H1 (cell line): ENCODE data around the gene LIMA1. TPM values are rescaled to one million over a fixed set of nuclear protein-coding genes. Genes with fewer than 3 reads are reported as not detected.
A peak's percentile ranks its signal among the peaks of the same experiment; 100 is the strongest.
"Not testable (repeated sequence)": the region's sequence is repeated elsewhere in the genome, so short reads cannot be mapped to it uniquely, and the experiment has no call there.

ENCODE experiments used
- CTCF ChIA-PET: fragments of 300-600 bp; sonication (Branson Sonifier 250); formaldehyde crosslinking; loops from one replicate; lab custom pipeline; 2021; ENCODE audit not compliant: partially characterized antibody; lab: Charles Lee
- POLR2A ChIA-PET: fragments of 300-600 bp; sonication (Branson Sonifier 250); formaldehyde crosslinking; loops from one replicate; lab custom pipeline; 2021; ENCODE audit warnings: inconsistent platforms; ENCODE audit not compliant: partially characterized antibody; lab: Charles Lee
- DNase-seq, 2 experiments: peaks; one replicate each; pipeline versions ENCODE4 v3.0.0 to v3.0.0-alpha.2; 2010 to 2022; ENCODE audit warnings: low spot score in 2 of 2, low read depth in 1 of 2, mixed read lengths in 1 of 2
- FAIRE-seq: peaks from 2 replicates; lab custom pipeline; 2011; peaks lifted over from hg19 to GRCh38; lab: Jason Lieb, UNC
- H2AFZ ChIP-seq: 2 replicates; pipeline ENCODE4 v1.8.1; 2012; ENCODE audit warnings: low read length, inconsistent platforms
- H2AK5ac ChIP-seq: 2 replicates; pipeline ENCODE4 v1.6.1; 2013; ENCODE audit warnings: low read depth, low read length
- H2BK120ac ChIP-seq: replicated peaks from 2 replicates; pipeline ENCODE3; 2013; ENCODE audit warnings: low read depth, low read length, inconsistent platforms
- H2BK12ac ChIP-seq: 2 replicates; pipeline ENCODE4 v1.6.1; 2013; ENCODE audit warnings: low read depth, low read length
- H2BK15ac ChIP-seq: 2 replicates; pipeline ENCODE4 v1.6.1; 2013; ENCODE audit warnings: low read length
- H2BK20ac ChIP-seq: 2 replicates; pipeline ENCODE4 v1.6.1; 2013; ENCODE audit warnings: low read length
- H2BK5ac ChIP-seq: 2 replicates; pipeline ENCODE4 v1.6.1; 2013; ENCODE audit warnings: low read depth, low read length
- H3K14ac ChIP-seq: 2 replicates; pipeline ENCODE4 v1.6.1; 2013; ENCODE audit warnings: inconsistent platforms; ENCODE audit not compliant: insufficient read length
- H3K18ac ChIP-seq: 2 replicates; pipeline ENCODE4 v1.6.1; 2013; ENCODE audit warnings: low read length; ENCODE audit errors: extremely low read depth
- H3K23ac ChIP-seq: 2 replicates; pipeline ENCODE4 v1.6.1; 2013; ENCODE audit warnings: inconsistent platforms; ENCODE audit not compliant: insufficient read length
- H3K23me2 ChIP-seq: 2 replicates; pipeline ENCODE4 v1.6.1; 2013; ENCODE audit warnings: low read depth, low read length
- H3K27ac ChIP-seq: 2 replicates; pipeline ENCODE4 v1.6.1; 2011; ENCODE audit warnings: low read depth, low read length, inconsistent platforms
- H3K27me3 ChIP-seq, 4 experiments: replicated peaks in 1 of 4; 1 replicate in 1 of 4; 2 replicates in 3 of 4; pipeline versions ENCODE4 v1.6.1 to v1.8.1; 2011 to 2013; ENCODE audit warnings: low read length in 3 of 4, mild to moderate bottlenecking in 3 of 4, inconsistent platforms in 2 of 4, mixed read lengths in 2 of 4, moderate library complexity in 1 of 4; ENCODE audit not compliant: control insufficient read depth in 3 of 4, insufficient read depth in 3 of 4; ENCODE audit errors: extremely low read depth in 1 of 4
- H3K36me3 ChIP-seq, 4 experiments: 2 replicates each; pipeline versions ENCODE4 v1.6.1 to v1.8.1; 2011 to 2013; ENCODE audit warnings: mild to moderate bottlenecking in 4 of 4, low read length in 3 of 4, moderate library complexity in 2 of 4, control low read depth in 1 of 4, inconsistent platforms in 1 of 4; ENCODE audit not compliant: insufficient read depth in 4 of 4, control insufficient read depth in 2 of 4
- H3K4ac ChIP-seq: replicated peaks from 2 replicates; pipeline ENCODE3; 2013; ENCODE audit warnings: low read length, low read depth, mixed read lengths, inconsistent platforms; ENCODE audit not compliant: insufficient read length
- H3K4me1 ChIP-seq, 4 experiments: replicated peaks in 1 of 4; 1 replicate in 1 of 4; 2 replicates in 3 of 4; pipeline versions ENCODE4 v1.6.1 to v1.8.1; 2011 to 2013; ENCODE audit warnings: low read length in 3 of 4, inconsistent platforms in 2 of 4, mixed read lengths in 1 of 4; ENCODE audit not compliant: insufficient read depth in 4 of 4, control insufficient read depth in 3 of 4
- H3K4me2 ChIP-seq, 2 experiments: 2 replicates each; pipeline versions ENCODE4 v1.6.1 to v1.8.1; 2011 to 2013; ENCODE audit warnings: low read depth in 2 of 2, low read length in 2 of 2, control low read depth in 1 of 2, inconsistent platforms in 1 of 2, mild to moderate bottlenecking in 1 of 2; ENCODE audit not compliant: insufficient read depth in 1 of 2
- H3K4me3 ChIP-seq, 4 experiments: fragments of 200-600, 300-600 bp in 1 of 4; sonication (generic), shearing (Covaris generic), sonication (Bioruptor Twin) in 1 of 4; 2 replicates each; pipeline versions ENCODE4 v1.5.1 to v1.8.1; 2011 to 2016; ENCODE audit warnings: low read length in 4 of 4, low read depth in 3 of 4, control low read depth in 2 of 4, inconsistent platforms in 2 of 4, mild to moderate bottlenecking in 2 of 4, mixed read lengths in 1 of 4, moderate library complexity in 1 of 4; ENCODE audit not compliant: insufficient read depth in 2 of 4; ENCODE audit errors: extremely low read depth in 1 of 4
- H3K56ac ChIP-seq: replicated peaks from 2 replicates; pipeline ENCODE3; 2013; ENCODE audit warnings: low read depth, mild to moderate bottlenecking, mixed read lengths, low read length, inconsistent platforms; ENCODE audit not compliant: insufficient read length
- H3K79me1 ChIP-seq: 2 replicates; pipeline ENCODE4 v1.6.1; 2013; ENCODE audit warnings: low read depth, low read length, control low read depth
- H3K79me2 ChIP-seq, 2 experiments: 2 replicates each; pipeline versions ENCODE4 v1.6.1 to v1.8.1; 2012 to 2013; ENCODE audit warnings: low read length in 2 of 2, mild to moderate bottlenecking in 2 of 2, inconsistent platforms in 1 of 2; ENCODE audit not compliant: insufficient read depth in 2 of 2, control insufficient read depth in 1 of 2
- H3K9ac ChIP-seq, 4 experiments: replicated peaks in 1 of 4; 1 replicate in 1 of 4; 2 replicates in 3 of 4; pipeline versions ENCODE4 v1.6.1 to v1.8.1; 2011 to 2013; ENCODE audit warnings: low read depth in 3 of 4, low read length in 3 of 4, control low read depth in 2 of 4, mild to moderate bottlenecking in 2 of 4, moderate library complexity in 2 of 4, inconsistent platforms in 1 of 4; ENCODE audit errors: extremely low read depth in 1 of 4
- H3K9me3 ChIP-seq, 2 experiments: 2 replicates each; pipeline versions ENCODE4 v1.6.1 to v1.8.1; 2012 to 2013; ENCODE audit warnings: mild to moderate bottlenecking in 2 of 2, moderate library complexity in 2 of 2, control low read depth in 1 of 2, inconsistent platforms in 1 of 2, low read depth in 1 of 2, low read length in 1 of 2, mixed read lengths in 1 of 2; ENCODE audit not compliant: insufficient read depth in 2 of 2
- H4K20me1 ChIP-seq, 2 experiments: replicated peaks in 1 of 2; 2 replicates each; pipeline versions ENCODE3 to v1.8.1; 2011 to 2013; ENCODE audit warnings: inconsistent platforms in 2 of 2, low read length in 2 of 2, mild to moderate bottlenecking in 1 of 2; ENCODE audit not compliant: insufficient read depth in 2 of 2, control insufficient read depth in 1 of 2
- H4K5ac ChIP-seq: 2 replicates; pipeline ENCODE4 v1.6.1; 2013; ENCODE audit warnings: low read length, low read depth, mixed read lengths, inconsistent platforms; ENCODE audit not compliant: insufficient read length
- H4K8ac ChIP-seq: 2 replicates; pipeline ENCODE4 v1.8.0; 2013; ENCODE audit warnings: mild to moderate bottlenecking, moderate library complexity, low read length, inconsistent platforms; ENCODE audit not compliant: insufficient read depth; ENCODE audit errors: extremely low read depth
- H4K91ac ChIP-seq: replicated peaks from 2 replicates; pipeline ENCODE3; 2013; ENCODE audit warnings: low read length, mixed read lengths, inconsistent platforms; ENCODE audit not compliant: insufficient read length
- WGBS, 2 experiments: shearing (Covaris generic) in 1 of 2; methylation state at CpG; one replicate each; pipeline versions ENCODE4 v1.1.6 to v1.1.7; 2013 to 2015; ENCODE audit warnings: low lambda C conversion rate in 2 of 2, mixed read lengths in 2 of 2, inconsistent platforms in 1 of 2, low coverage in 1 of 2, missing lambda C conversion rate in 1 of 2; ENCODE audit not compliant: insufficient replicate concordance in 2 of 2, insufficient coverage in 1 of 2, insufficient read length in 1 of 2; ENCODE audit errors: extremely low coverage in 1 of 2, missing lambda C conversion rate in 1 of 2; 5-methylcytosine and 5-hydroxymethylcytosine counted together
- polyA plus RNA-seq, 7 experiments: library from polyadenylated mRNA; depleted of rRNA in 3 of 7; stranded (reverse) in 5 of 7; unstranded in 2 of 7; fragments of >200 nt in 5 of 7; fragments of 200-250 nt in 2 of 7; gene quantifications; 1 replicate in 5 of 7; 2 replicates in 1 of 7; 4 replicates in 1 of 7; pipeline versions ENCODE4 v1.2.1 to v1.2.3, GENCODE V29; 2011 to 2013; ENCODE audit warnings: missing spikeins in 2 of 7, mixed read lengths in 2 of 7
- total RNA-seq: library from RNA; stranded (reverse); fragmentation: NEBNext Ultra II Directional; extraction: Animal tissue kit (Norgen Biotek cat#: 25700); gene quantifications from 2 replicates; pipeline ENCODE4 v1.2.1, GENCODE V29; 2021

The LIMA1 gene
- total and polyA plus RNA-seq, 2 of the 8 experiments (the other 6 are each of a cell fraction or from before 2014, with no cell fraction given), result 12.7 to 47.6 TPM

DNA sequence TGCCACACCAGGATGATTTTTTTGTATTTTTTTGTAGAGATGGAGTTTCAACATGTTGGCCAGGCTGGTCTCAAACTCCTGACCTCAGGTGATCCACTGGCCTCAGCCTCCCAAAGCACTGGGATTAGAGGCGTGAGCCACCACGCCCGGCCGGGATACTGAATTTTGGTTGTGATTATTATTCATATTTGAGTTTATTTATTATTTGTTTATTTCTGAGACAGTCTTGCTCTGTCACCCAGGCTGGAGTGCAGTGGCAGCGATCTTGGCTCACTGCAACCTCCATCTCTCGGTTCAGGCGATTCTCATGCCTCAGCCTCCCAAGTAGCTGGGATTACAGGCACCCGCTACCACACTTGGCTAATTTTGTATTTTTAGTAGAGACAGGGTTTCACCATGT, 30.7 kb upstream of the LIMA1 start:
- not testable (repeated sequence) for H3K14ac ChIP-seq, H4K8ac ChIP-seq, H3K79me1 ChIP-seq, H3K36me3 ChIP-seq, H3K27me3 ChIP-seq, H3K4me2 ChIP-seq, H3K4ac ChIP-seq, H2BK20ac ChIP-seq, H3K23me2 ChIP-seq, H3K79me2 ChIP-seq, H3K27ac ChIP-seq, H4K20me1 ChIP-seq, H3K18ac ChIP-seq, H2BK12ac ChIP-seq, H3K4me1 ChIP-seq, H2AK5ac ChIP-seq, H2BK15ac ChIP-seq, H3K9me3 ChIP-seq, H2BK5ac ChIP-seq, H3K4me3 ChIP-seq, H2BK120ac ChIP-seq, H3K23ac ChIP-seq, H3K9ac ChIP-seq, H3K56ac ChIP-seq, H4K91ac ChIP-seq, H4K5ac ChIP-seq, FAIRE-seq, H2AFZ ChIP-seq
- ChIA-PET POLR2A (interaction anchor here (1.0 to 1.6 kb wide), 2 partner anchors 31 to 181 kb away, joined by 3 to 4 read pairs; no protein-coding TSS in a partner anchor), CTCF (interaction anchor here (0.8 to 2.7 kb wide), 34 partner anchors 8 to 347 kb away, joined by 3 to 15 read pairs (median 4); partner anchors contain the start of genes CERS5, GPD1 and LIMA1)
- WGBS, 2 experiments, result 89% methylated on average over 8 of the region's 8 CpGs; no CpG with 5 or more reads in 1 of the 2 experiments
- peak in 1 of 2 experiments; percentile 34 for DNase-seq
